Measurements from ENCODE around the gene TRRAP.

The TRRAP gene

DNA sequence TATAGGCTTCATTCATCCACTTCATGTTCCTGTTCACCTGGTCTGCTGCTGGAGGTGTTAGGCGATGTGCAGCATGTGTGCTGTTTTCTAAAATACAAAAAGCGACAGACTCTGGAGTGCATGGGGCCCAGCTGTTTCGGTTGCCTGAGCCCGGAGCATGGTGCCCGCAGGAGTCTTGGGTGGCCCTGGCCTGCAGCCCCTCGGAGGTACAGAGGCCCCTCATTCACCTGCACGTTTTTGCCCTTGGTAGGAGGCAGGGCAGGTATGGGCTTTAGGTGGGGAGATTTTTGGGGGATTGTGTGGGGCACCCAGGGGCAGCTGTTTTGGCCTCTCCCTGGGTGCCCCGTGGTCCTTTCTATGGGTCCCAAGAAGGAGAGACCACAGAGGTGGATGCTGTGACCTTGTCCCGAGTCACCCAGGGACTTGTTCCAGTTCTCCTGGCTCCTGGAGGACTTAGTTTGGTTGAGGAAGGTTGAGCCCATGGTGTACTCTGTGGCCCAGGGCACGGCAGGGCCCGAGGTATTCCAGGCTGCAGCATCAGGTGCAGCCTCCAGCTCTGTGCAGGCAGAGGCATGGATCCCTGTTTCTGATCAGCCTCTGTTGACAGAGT lies 130.7 kb downstream of the TRRAP start:
- no peak for DNase-seq

- no peak for DNase-seq
These were observed 131.9 kb downstream of the TRRAP start for GRCh38 chr7:99010281-99010680.

GRCh38 chr7:99011341-99011705 lies 133.0 kb downstream of the TRRAP start:
- no peak for DNase-seq

DNA sequence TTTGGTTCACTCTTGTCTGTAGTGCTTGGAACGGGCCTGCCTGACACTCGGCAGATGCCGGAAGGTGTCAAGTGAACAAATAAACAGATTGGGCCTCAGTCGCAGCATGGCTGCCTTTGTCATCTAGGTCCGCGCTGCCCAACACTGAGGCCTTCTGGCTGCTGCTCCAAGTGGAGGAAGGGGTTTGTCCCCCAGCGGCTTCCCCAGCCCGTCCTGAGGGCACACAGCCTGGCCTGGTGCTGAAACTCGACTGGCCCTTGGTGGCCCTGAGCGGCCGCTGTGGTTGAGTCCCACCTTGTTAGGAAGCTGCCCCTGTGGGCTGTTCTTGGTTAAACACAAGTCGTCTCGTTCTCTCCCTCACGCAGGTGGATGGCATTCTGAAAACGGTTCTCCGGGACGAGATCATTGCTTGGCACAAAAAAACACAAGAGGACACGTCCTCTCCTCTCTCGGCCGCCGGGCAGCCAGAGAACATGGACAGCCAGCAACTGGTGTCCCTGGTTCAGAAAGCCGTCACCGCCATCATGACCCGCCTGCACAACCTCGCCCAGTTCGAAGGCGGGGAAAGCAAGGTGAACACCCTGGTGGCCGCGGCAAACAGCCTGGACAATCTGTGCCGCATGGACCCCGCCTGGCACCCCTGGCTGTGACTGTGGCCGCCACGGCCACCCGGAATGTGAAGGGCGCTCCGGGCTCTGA lies 133.5 kb downstream of the TRRAP start:
- no peak for DNase-seq

- DNase-seq, result no peak
These were observed 134.4 kb downstream of the TRRAP start for GRCh38 chr7:99012722-99013121.

- no peak for DNase-seq
These were observed 135.2 kb downstream of the TRRAP start for GRCh38 chr7:99013266-99014112.

- no peak for DNase-seq
These were observed 136.0 kb downstream of the TRRAP start for GRCh38 chr7:99014113-99014985.

GRCh38 chr7:99016196-99016595 lies 137.9 kb downstream of the TRRAP start:
- no peak for DNase-seq

GRCh38 chr7:99019523-99020412 lies 141.4 kb downstream of the TRRAP start:
- no peak for DNase-seq

DNA sequence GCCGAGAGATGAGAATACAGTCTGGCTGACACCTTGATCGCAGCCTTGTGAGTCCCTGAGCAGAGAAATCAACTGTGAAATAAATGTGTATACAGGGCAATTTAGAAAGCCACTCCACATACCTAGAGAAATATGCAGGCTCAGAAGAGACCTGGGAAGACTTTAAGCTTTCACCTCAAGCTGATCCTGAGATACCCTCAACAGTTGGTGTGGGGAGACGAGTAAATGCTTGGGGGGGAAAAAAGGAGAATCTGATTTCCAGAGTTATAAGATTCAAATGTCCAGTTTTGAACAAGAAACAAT lies 142.0 kb downstream of the TRRAP start:
- DNase-seq, result no peak

- DNase-seq, result no peak
These were observed 143.7 kb downstream of the TRRAP start for GRCh38 chr7:99021941-99022560.

DNA sequence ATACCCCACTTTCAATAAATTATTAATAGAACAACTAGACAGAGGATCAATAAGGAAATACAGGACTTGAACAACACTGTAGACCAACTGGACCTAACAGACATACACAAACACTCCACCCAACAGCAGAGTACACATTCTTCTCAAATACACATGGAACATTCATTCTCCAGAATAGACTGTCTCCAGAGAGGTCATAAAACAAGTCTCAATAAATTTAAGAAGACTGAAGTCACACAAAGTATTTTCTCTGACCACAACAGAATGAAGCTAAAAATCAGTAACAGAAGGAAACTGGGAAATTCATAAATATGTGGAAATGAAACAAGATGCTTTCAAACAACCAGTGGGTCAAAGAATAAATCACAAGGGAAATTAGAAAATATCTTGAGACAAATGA lies 145.7 kb downstream of the TRRAP start:
- DNase-seq, result no peak

DNA sequence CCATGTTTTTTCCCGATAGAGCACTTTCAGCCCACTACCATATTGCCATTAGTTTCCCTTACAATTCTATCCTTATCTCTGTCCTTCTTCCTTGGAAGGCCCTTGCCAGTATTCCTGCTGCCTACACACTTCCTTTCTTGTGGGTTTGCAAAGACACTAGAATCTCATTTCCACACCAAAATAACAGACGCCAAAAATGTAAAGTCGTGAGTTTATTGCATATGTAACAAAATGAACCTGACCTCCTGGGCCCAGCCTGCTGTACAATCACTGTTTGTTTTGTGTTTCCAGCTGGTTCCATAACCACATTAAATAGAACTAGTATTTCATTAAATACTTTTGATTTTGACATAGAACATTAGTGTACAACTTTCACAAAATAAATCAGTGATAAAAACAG lies 148.9 kb downstream of the TRRAP start:
- DNase-seq, result no peak

DNA sequence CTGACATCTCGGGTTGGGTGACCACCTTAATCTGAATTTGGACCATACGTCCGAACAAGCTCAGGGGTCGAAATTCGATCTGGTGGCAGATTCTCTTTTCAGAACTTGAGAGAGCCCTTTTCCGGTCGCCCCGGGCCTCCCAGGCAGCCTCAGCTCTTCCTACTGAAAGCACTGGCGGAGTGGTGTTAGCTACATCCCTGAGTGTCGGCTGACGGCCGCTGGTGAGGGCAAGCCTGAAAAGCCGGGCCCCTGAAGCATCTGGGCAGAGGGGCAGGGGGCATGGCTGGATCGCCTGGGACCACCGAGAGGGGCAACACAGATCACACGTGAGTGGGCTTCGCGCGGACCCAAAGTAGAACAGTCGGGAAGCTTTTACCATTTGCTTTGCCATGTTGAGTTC lies 149.5 kb downstream of the TRRAP start:
- no peak for DNase-seq

- DNase-seq, result no peak
These were observed 150.1 kb downstream of the TRRAP start for GRCh38 chr7:99028261-99028973.

- DNase-seq, result no peak
These were observed 151.4 kb downstream of the TRRAP start for GRCh38 chr7:99029466-99030435.

DNA sequence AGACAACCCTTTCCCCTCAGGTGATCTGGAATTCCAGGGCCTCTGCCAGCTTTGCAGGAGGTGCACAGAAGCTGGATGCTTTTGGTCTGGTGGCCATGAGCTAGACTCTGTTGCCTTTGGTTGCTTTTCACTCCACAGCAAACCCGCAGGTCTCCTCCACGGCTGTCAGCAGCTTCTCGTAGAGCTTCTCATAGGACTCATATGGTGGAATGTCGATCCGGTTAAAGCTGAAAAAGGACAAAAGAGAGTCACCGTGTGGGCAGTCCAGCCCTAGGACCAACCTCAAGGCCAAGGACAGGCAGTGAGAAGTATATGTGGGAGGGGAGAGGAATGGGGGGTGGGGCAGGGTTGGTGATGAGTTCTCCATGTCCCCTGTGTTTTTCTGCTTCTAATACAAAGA lies 152.1 kb downstream of the TRRAP start:
- no peak for DNase-seq

- no peak for DNase-seq
These were observed 152.6 kb downstream of the TRRAP start for GRCh38 chr7:99030951-99031350.

DNA sequence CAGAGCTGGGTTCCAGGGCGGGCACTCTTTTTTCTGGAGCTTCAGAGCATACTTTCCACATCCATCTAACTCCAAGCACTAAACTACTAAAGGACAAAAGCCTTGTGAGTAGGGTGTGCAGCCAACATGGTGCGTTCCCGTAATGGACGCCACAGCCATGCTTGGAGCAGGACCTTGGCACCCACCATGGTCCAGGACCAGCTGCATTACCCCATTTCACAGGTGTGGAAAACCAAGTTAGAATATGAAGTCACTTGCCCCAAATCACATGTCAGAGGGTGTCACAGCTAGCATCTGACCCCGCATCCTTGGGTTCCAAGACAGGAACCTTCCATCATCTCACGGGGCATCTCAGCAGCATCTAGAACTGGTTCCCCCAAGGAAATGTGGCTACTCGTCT lies 153.2 kb downstream of the TRRAP start:
- no peak for DNase-seq

DNA sequence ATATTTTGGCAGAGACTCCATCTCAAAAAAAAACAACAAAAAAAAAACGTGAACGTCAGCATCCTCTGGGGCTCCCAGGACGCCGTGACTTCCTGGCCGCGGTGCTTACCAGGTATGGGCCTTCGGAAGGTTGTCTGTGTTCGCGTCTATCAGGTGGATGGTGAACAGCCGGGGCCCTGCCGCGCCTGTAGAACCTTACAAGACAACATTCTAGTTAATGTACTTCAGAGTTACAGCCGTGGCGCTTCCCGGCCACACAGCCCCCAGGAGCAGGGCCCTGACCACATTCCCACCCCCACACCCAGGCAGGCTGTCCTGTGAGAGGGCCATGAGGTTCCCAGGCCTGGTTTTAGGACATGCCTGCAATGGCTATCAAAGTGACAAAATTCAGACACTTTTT lies 154.6 kb downstream of the TRRAP start:
- no peak for DNase-seq

Data from stimulated activated CD4-positive, alpha-beta T cell treated with anti-CD3 and anti-CD28 coated beads, Interleukin-2, amount 100 ng/mL, for 24 hours (primary cell).